ENCODE results near the gene PDE8B. TPM values are rescaled to one million over a fixed set of nuclear protein-coding genes. Genes with fewer than 3 reads are reported as not detected.

The PDE8B gene
- polyA plus RNA-seq, 1 of the 3 experiments (the other 2 are of a cell fraction) = not detected

DNA sequence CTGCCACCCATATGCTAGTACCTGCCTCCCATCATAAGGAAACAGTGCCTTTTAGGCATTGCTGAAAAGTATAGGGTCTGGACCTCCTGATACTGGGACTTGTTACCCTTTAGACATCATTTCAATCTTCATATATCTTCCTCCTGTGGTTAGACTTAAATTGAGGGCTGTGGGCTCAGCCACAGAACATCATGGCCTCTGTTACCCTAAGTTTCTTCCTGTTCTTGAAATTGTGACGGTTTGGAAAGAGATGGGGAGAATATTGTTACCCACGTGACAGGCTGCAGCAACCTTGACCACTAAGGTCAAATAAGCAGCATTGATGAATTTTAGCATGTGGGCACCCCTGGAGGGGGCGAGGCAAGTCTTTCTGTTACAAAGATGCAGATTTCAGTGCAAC is 87.7 kb downstream of the PDE8B start:
- Histone ChIP-seq H3K27me3 (ENCODE audit: insufficient read depth) (no peaks in the 10 kb centered on the region), H3K9me3 (no peaks in the 10 kb centered on the region), H2AFZ (ENCODE audit: low read depth) (no peak overlapping the region), H4K20me1 (ENCODE audit: insufficient read depth) (no peaks in the 10 kb centered on the region), H3K4me3 (ENCODE audit: low read depth in 2 of 2, low read length in 1 of 2) (no peak overlapping the region), H3K9me2 (no peaks in the 10 kb centered on the region), H3K4me2 (no peak overlapping the region), H3K79me2 (ENCODE audit: insufficient read depth) (no peaks in the 10 kb centered on the region), H3K36me3 (replicated peaks in 1 of 2; ENCODE audit: control insufficient read depth in 1 of 2, insufficient read depth in 2 of 2, low read length in 1 of 2) (no peaks in the 10 kb centered on the region), H3K27ac (ENCODE audit: low read depth in 2 of 2, low read length in 1 of 2) (no peak overlapping the region), H3K9ac (no peak overlapping the region), H3F3A (replicated peaks; ENCODE audit: insufficient read depth) (peaks cover 4% of the 10 kb centered on the region), H3K4me1 (ENCODE audit: control insufficient read depth in 1 of 2, insufficient read depth in 2 of 2, low read depth in 1 of 2, low read length in 1 of 2) (peaks cover 0 to 5% of the 10 kb centered on the region in 2 experiments; a peak in 1 of 4 replicates)
- TF ChIP-seq RFX5 (IDR thresholded peaks at IDR 0.05; ENCODE audit: low read length) = no peak
- TF ChIP-seq POLR2AphosphoS5 (IDR thresholded peaks at IDR 0.05; ENCODE audit: low read depth, low read length) = no peak
- TF ChIP-seq, protein P1, sequence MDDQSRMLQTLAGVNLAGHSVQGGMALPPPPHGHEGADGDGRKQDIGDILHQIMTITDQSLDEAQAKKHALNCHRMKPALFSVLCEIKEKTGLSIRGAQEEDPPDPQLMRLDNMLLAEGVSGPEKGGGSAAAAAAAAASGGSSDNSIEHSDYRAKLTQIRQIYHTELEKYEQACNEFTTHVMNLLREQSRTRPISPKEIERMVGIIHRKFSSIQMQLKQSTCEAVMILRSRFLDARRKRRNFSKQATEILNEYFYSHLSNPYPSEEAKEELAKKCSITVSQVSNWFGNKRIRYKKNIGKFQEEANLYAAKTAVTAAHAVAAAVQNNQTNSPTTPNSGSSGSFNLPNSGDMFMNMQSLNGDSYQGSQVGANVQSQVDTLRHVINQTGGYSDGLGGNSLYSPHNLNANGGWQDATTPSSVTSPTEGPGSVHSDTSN (IDR thresholded peaks at IDR 0.05) = no peak
- TF ChIP-seq FOXJ3 (CRISPR knock-in tag; IDR thresholded peaks at IDR 0.05) = no peak
- TF ChIP-seq NRF1 (IDR thresholded peaks at IDR 0.05; ENCODE audit: low read depth, low read length) = no peak
- TF ChIP-seq ELF1 (IDR thresholded peaks at IDR 0.05) = no peak
- TF ChIP-seq, protein P2, sequence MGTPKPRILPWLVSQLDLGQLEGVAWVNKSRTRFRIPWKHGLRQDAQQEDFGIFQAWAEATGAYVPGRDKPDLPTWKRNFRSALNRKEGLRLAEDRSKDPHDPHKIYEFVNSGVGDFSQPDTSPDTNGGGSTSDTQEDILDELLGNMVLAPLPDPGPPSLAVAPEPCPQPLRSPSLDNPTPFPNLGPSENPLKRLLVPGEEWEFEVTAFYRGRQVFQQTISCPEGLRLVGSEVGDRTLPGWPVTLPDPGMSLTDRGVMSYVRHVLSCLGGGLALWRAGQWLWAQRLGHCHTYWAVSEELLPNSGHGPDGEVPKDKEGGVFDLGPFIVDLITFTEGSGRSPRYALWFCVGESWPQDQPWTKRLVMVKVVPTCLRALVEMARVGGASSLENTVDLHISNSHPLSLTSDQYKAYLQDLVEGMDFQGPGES (IDR thresholded peaks at IDR 0.05; ENCODE audit: low read depth, low read length) = no peak
- TF ChIP-seq, protein P3, sequence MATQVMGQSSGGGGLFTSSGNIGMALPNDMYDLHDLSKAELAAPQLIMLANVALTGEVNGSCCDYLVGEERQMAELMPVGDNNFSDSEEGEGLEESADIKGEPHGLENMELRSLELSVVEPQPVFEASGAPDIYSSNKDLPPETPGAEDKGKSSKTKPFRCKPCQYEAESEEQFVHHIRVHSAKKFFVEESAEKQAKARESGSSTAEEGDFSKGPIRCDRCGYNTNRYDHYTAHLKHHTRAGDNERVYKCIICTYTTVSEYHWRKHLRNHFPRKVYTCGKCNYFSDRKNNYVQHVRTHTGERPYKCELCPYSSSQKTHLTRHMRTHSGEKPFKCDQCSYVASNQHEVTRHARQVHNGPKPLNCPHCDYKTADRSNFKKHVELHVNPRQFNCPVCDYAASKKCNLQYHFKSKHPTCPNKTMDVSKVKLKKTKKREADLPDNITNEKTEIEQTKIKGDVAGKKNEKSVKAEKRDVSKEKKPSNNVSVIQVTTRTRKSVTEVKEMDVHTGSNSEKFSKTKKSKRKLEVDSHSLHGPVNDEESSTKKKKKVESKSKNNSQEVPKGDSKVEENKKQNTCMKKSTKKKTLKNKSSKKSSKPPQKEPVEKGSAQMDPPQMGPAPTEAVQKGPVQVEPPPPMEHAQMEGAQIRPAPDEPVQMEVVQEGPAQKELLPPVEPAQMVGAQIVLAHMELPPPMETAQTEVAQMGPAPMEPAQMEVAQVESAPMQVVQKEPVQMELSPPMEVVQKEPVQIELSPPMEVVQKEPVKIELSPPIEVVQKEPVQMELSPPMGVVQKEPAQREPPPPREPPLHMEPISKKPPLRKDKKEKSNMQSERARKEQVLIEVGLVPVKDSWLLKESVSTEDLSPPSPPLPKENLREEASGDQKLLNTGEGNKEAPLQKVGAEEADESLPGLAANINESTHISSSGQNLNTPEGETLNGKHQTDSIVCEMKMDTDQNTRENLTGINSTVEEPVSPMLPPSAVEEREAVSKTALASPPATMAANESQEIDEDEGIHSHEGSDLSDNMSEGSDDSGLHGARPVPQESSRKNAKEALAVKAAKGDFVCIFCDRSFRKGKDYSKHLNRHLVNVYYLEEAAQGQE (IDR thresholded peaks at IDR 0.05; ENCODE audit: low read depth, low read length) = no peak
- no peak for TF ChIP-seq EP300 (IDR thresholded peaks at IDR 0.05; ENCODE audit: borderline replicate concordance in 1 of 2, low read depth in 1 of 2, low read length in 1 of 2)
- TF ChIP-seq MEF2A (IDR thresholded peaks at IDR 0.05; ENCODE audit: borderline replicate concordance, low read depth) = no peak
- TF ChIP-seq SMC3 (IDR thresholded peaks at IDR 0.05; ENCODE audit: low read depth, low read length) = no peak
- TF ChIP-seq, protein P4, sequence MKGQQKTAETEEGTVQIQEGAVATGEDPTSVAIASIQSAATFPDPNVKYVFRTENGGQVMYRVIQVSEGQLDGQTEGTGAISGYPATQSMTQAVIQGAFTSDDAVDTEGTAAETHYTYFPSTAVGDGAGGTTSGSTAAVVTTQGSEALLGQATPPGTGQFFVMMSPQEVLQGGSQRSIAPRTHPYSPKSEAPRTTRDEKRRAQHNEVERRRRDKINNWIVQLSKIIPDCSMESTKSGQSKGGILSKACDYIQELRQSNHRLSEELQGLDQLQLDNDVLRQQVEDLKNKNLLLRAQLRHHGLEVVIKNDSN (IDR thresholded peaks at IDR 0.05; ENCODE audit: borderline replicate concordance, low read depth) = no peak
- no peak for TF ChIP-seq FOXM1 (IDR thresholded peaks at IDR 0.05; ENCODE audit: low read depth)
- TF ChIP-seq, protein P5, sequence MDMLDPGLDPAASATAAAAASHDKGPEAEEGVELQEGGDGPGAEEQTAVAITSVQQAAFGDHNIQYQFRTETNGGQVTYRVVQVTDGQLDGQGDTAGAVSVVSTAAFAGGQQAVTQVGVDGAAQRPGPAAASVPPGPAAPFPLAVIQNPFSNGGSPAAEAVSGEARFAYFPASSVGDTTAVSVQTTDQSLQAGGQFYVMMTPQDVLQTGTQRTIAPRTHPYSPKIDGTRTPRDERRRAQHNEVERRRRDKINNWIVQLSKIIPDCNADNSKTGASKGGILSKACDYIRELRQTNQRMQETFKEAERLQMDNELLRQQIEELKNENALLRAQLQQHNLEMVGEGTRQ (IDR thresholded peaks at IDR 0.05; ENCODE audit: borderline replicate concordance, low read depth, low read length) = no peak
- no peak for TF ChIP-seq TAF1 (IDR thresholded peaks at IDR 0.05; ENCODE audit: borderline replicate concordance, low read depth, low read length)
- no peak for TF ChIP-seq GABPA (IDR thresholded peaks at IDR 0.05; ENCODE audit: low read depth)
- DNase-seq = no peak
- CTCF ChIA-PET = no interaction called here
- POLR2A ChIA-PET = no interaction called here
- WGBS (ENCODE audit: low lambda C conversion rate) = 34% methylated on average over 3 of the region's 3 CpGs

Measured in SK-N-SH (cell line).